Kidney (tissue), 14 donors: ENCODE results near the gene AGBL5. TPM values are rescaled to one million over a fixed set of nuclear protein-coding genes. Genes with fewer than 3 reads are reported as not detected.

Experiments
- DNase-seq, 5 donors: peaks; one replicate each; pipeline ENCODE4 v3.0.0-alpha.2; 2013 to 2020
- FAIRE-seq: peaks from 2 replicates; lab custom pipeline; 2012; peaks lifted over from hg19 to GRCh38; lab: Jason Lieb, UNC
- H3K27ac ChIP-seq, 2 donors: one replicate each; pipeline ENCODE4 v1.7.0; 2013; ENCODE audit warnings: low read depth in 2 of 2, low read length in 2 of 2, inconsistent platforms in 1 of 2
- H3K27me3 ChIP-seq: one replicate; pipeline ENCODE4 v1.7.1; 2013; ENCODE audit warnings: low read length, inconsistent platforms; ENCODE audit not compliant: control insufficient read depth, insufficient read depth
- H3K36me3 ChIP-seq, 3 donors: one replicate each; pipeline versions ENCODE4 v1.7.0 to v1.7.1; 2013; ENCODE audit warnings: low read length in 3 of 3, control low read depth in 1 of 3, inconsistent platforms in 1 of 3; ENCODE audit not compliant: insufficient read depth in 3 of 3, control insufficient read depth in 2 of 3
- H3K4me1 ChIP-seq, 3 donors: one replicate each; pipeline versions ENCODE4 v1.7.0 to v1.7.1; 2013; ENCODE audit warnings: low read length in 3 of 3, inconsistent platforms in 1 of 3, low read depth in 1 of 3; ENCODE audit not compliant: control insufficient read depth in 2 of 3, insufficient read depth in 2 of 3
- H3K4me3 ChIP-seq, 3 donors: one replicate each; pipeline versions ENCODE4 v1.7.0 to v1.8.1; 2013; ENCODE audit warnings: low read length in 3 of 3, control low read depth in 1 of 3, inconsistent platforms in 1 of 3
- H3K9ac ChIP-seq, 3 donors: one replicate each; pipeline versions ENCODE4 v1.7.0 to v1.7.1; 2013; ENCODE audit warnings: low read length in 3 of 3, control low read depth in 1 of 3, inconsistent platforms in 1 of 3
- H3K9me3 ChIP-seq, 3 donors: one replicate each; pipeline versions ENCODE4 v1.7.0 to v1.7.1; 2013; ENCODE audit warnings: low read length in 3 of 3, control low read depth in 1 of 3, inconsistent platforms in 1 of 3; ENCODE audit not compliant: control insufficient read depth in 2 of 3, insufficient read depth in 1 of 3
- intact Hi-C: fragments of 100-400 bp; cut with DNase I; formaldehyde crosslinking; loops from one replicate; pipeline ENCODE4 v1.11.1; 2022
- polyA plus RNA-seq: library from polyadenylated mRNA; stranded (reverse); fragments of 350-450 nt; fragmentation: Illumina TruSeq; extraction: RNeasy Lipid Tissue Mini Kit (QIAGEN cat#74804); gene quantifications from one replicate; pipeline ENCODE4 v1.2.3, GENCODE V29; 2014; ENCODE audit warnings: low read depth, low replicate concordance; ENCODE audit not compliant: insufficient read depth
- total RNA-seq: library from RNA; stranded (reverse); fragmentation: NEBNext Ultra II Directional; extraction: Animal tissue kit (Norgen Biotek cat#: 25700); gene quantifications from one replicate; pipeline ENCODE4 v1.2.1, GENCODE V29; 2021
- TF ChIP-seq, protein P1 (sequence below): IDR thresholded peaks from 3 replicates; pipeline ENCODE4 v1.5.1; 2012; ENCODE audit warnings: mild to moderate bottlenecking, moderate library complexity, borderline replicate concordance; ENCODE audit not compliant: insufficient read depth; ENCODE audit errors: extremely low read depth
- donor health status: control.
- donor health status: control.
- donor health status: control.
- donor health status: control.
- donor health status: control.
- donor health status: DM: yes; HTN: yes; CAD: no.
- donor health status: Normal renal cell carcinoma (clear cell type).

Gene AGBL5
- total and polyA plus RNA-seq, 2 donors from 2014 or later, result 33.4 to 36.5 TPM

DNA sequence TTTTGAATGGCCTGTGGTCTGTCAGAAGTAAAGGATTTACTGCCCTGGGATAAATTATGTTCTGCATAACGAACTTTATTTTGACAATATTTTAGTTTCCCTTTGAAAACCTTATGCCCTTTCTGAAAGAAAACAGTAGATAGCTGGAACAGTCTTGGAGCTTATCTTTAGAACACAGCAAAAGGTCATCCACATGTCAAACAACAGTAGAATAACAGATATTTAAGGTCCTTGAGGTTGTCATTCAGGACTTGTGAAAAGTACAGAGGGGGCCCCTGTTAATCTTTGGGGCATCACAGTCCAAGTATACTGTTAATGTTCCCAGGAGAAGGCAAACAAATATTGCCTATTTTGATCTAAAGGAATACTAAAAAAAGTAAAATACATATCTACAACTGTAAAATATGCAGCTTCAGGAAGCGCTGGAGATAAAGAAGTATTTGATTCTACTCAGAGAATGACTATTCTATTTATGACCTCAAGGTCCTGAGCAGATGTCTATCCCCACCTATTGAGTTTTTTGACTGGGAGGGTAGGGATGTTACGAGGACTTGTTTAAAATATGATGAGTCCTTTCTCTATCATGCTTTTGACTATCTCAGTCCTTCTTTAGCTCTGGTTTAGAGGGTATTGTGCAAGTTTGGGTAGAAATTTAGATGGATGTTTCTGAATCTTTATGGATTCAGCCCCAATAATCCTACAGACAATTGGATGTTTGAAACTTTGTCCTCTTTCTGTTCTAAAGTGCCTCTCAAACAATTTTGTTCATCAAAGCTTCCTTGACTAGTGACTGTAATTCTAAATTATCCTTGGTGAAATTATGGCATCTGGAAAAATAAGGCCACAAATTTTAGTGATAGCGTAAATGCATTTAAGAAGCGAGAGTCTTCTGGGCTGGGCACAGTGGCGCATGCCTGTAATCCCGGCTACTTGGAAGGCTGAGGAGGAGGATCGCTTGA is 43.8 kb upstream of the AGBL5 start:
- Histone ChIP-seq H3K36me3 (no peaks in the 10 kb centered on the region), H3K4me3 (no peak overlapping the region), H3K9ac (no peak overlapping the region), H3K4me1 (no peaks in the 10 kb centered on the region), H3K9me3 (no peaks in the 10 kb centered on the region), H3K27me3 (no peaks in the 10 kb centered on the region), H3K27ac (no peak overlapping the region)
- intact Hi-C loops, result no loop called here
- TF ChIP-seq, protein P1, sequence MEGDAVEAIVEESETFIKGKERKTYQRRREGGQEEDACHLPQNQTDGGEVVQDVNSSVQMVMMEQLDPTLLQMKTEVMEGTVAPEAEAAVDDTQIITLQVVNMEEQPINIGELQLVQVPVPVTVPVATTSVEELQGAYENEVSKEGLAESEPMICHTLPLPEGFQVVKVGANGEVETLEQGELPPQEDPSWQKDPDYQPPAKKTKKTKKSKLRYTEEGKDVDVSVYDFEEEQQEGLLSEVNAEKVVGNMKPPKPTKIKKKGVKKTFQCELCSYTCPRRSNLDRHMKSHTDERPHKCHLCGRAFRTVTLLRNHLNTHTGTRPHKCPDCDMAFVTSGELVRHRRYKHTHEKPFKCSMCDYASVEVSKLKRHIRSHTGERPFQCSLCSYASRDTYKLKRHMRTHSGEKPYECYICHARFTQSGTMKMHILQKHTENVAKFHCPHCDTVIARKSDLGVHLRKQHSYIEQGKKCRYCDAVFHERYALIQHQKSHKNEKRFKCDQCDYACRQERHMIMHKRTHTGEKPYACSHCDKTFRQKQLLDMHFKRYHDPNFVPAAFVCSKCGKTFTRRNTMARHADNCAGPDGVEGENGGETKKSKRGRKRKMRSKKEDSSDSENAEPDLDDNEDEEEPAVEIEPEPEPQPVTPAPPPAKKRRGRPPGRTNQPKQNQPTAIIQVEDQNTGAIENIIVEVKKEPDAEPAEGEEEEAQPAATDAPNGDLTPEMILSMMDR, result no peak
- DNase-seq (no peak), FAIRE-seq (no peak)

DNA sequence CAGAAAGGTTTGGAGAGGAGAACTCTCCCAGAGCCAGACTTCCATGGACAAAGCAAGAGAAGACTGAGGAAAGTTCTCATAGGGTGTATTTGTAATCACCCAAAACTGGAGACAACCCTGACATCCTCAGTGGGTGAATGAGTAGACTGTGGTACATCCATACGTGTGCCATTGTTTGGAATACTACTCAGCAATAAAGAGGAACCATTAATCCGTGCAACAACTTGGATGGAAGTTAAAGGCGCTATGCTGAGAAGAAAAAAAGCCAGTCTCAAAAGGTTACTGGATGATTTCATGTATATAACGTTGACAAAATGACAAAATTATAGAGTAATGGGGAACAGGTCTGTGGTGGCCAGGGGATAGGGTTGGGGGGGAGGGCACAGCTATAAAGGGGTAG is 42.8 kb upstream of the AGBL5 start:
- H3K9ac ChIP-seq, result no peak overlapping the region
- TF ChIP-seq, protein P1, result no peak
- H3K4me1 ChIP-seq, result no peaks in the 10 kb centered on the region
- no peaks in the 10 kb centered on the region for H3K36me3 ChIP-seq
- no peaks in the 10 kb centered on the region for H3K9me3 ChIP-seq
- no peaks in the 10 kb centered on the region for H3K27me3 ChIP-seq
- DNase-seq (no peak), FAIRE-seq (no peak)
- H3K4me3 ChIP-seq, result no peak overlapping the region
- H3K27ac ChIP-seq, result no peak overlapping the region
- intact Hi-C loops, result no loop called here

DNA sequence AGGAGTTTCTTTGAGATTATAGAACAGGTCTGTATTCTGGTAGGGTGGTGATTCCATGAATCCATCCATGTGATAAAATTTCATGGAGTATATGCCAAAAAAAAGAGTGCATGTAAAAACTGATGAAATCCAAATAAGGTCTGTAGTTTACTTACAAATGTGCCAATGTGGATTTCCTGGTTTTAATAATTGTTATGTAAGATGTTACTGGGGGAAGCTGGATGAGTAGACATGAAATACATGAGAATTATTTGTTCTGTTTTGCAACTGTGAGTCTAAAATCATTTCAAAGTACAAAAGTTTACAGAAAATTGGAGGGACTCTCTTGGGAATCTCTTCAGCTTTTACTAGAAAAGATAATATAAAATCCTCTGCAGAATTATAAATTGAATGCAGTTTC is 42.4 kb upstream of the AGBL5 start:
- FAIRE-seq, result no peak
- no peak overlapping the region for H3K4me3 ChIP-seq
- no peak overlapping the region for H3K27ac ChIP-seq
- no peak for DNase-seq
- H3K36me3 ChIP-seq, result no peaks in the 10 kb centered on the region
- intact Hi-C loops, result no loop called here
- no peaks in the 10 kb centered on the region for H3K9me3 ChIP-seq
- H3K9ac ChIP-seq, result no peak overlapping the region
- TF ChIP-seq, protein P1, result no peak
- no peaks in the 10 kb centered on the region for H3K27me3 ChIP-seq
- H3K4me1 ChIP-seq, result no peaks in the 10 kb centered on the region
